Hepatocyte (in vitro differentiated cells): Measurements from ENCODE around the gene CSF1R. TPM values are rescaled to one million over a fixed set of nuclear protein-coding genes. Genes with fewer than 3 reads are reported as not detected.

Experiments used
- DNase-seq: peaks from one replicate; pipeline ENCODE4 v3.0.0-alpha.2; 2016; ENCODE audit warnings: low spot score
- H2AFZ ChIP-seq: fragments of 200-600 bp; sonication (generic); 2 replicates; pipeline ENCODE4 v1.6.0; 2016; ENCODE audit warnings: antibody characterized with exemption, mild to moderate bottlenecking
- H3K27ac ChIP-seq: fragments of 200-600 bp; sonication (generic); 2 replicates; pipeline ENCODE4 v1.5.1; 2016; ENCODE audit warnings: mild to moderate bottlenecking
- H3K27me3 ChIP-seq: fragments of 200-600 bp; sonication (generic); 2 replicates; pipeline ENCODE4 v1.6.1; 2016
- H3K36me3 ChIP-seq: fragments of 200-600 bp; sonication (generic); replicated peaks from 2 replicates; pipeline ENCODE4 v1.5.1; 2016; ENCODE audit warnings: low read depth; ENCODE audit not compliant: insufficient read depth
- H3K4me1 ChIP-seq: fragments of 200-600 bp; sonication (generic); 2 replicates; pipeline ENCODE4 v1.5.1; 2016; ENCODE audit warnings: mild to moderate bottlenecking, moderate library complexity; ENCODE audit not compliant: insufficient read depth
- H3K4me2 ChIP-seq: fragments of 200-600 bp; sonication (generic); 2 replicates; pipeline ENCODE4 v1.6.0; 2016
- H3K4me3 ChIP-seq: fragments of 200-600 bp; sonication (generic); 2 replicates; pipeline ENCODE4 v1.5.1; 2016; ENCODE audit warnings: mild to moderate bottlenecking
- H3K79me2 ChIP-seq: fragments of 200-600 bp; sonication (generic); 2 replicates; pipeline ENCODE4 v1.6.0; 2017; ENCODE audit warnings: mild to moderate bottlenecking
- H3K9me2 ChIP-seq: fragments of 200-600 bp; sonication (generic); replicated peaks from 2 replicates; pipeline ENCODE4 v1.6.0; 2017; ENCODE audit warnings: mild to moderate bottlenecking; ENCODE audit not compliant: insufficient read depth
- H3K9me3 ChIP-seq: fragments of 200-600 bp; sonication (generic); 2 replicates; pipeline ENCODE4 v1.5.1; 2016; ENCODE audit warnings: low read depth, mild to moderate bottlenecking
- H4K20me1 ChIP-seq: fragments of 200-600 bp; sonication (generic); 2 replicates; pipeline ENCODE4 v1.6.0; 2016; ENCODE audit warnings: mild to moderate bottlenecking; ENCODE audit not compliant: insufficient read depth, poor library complexity, severe bottlenecking
- EZH2 ChIP-seq: fragments of 200-600 bp; sonication (generic); IDR thresholded peaks from 2 replicates; pipeline ENCODE4 v1.6.1; 2016; ENCODE audit warnings: antibody characterized with exemption, mild to moderate bottlenecking, borderline replicate concordance
- EZH2phosphoT487 ChIP-seq: fragments of 200-600 bp; sonication (generic); IDR thresholded peaks from one replicate; pipeline ENCODE4 v1.6.1; 2018; ENCODE audit warnings: antibody characterized with exemption, mild to moderate bottlenecking, low read depth, moderate library complexity; ENCODE audit not compliant: unreplicated experiment, severe bottlenecking
- WGBS: methylation state at CpG from one replicate; pipeline ENCODE4 v1.1.6; 2016; ENCODE audit warnings: low lambda C conversion rate; ENCODE audit errors: missing lambda C conversion rate; 5-methylcytosine and 5-hydroxymethylcytosine counted together
- polyA plus RNA-seq: library from polyadenylated mRNA; unstranded; fragments of >200 nt; fragmentation: Nextera tagmentation; extraction: Ambion mirVana; gene quantifications from 2 replicates; pipeline ENCODE4 v1.2.1, GENCODE V29; 2016
- total RNA-seq: library from RNA; depleted of rRNA; stranded (reverse); fragments of >200 nt; gene quantifications from 2 replicates; pipeline ENCODE4 v1.2.3, GENCODE V29; 2014
- TF ChIP-seq, protein P1 (sequence below): fragments of 200-600 bp; sonication (generic); IDR thresholded peaks from 2 replicates; pipeline ENCODE4 v1.5.1; 2016; ENCODE audit warnings: antibody characterized with exemption, mild to moderate bottlenecking; ENCODE audit not compliant: poor library complexity

The CSF1R gene
- total and polyA plus RNA-seq, 2 experiments from 2014 or later = 3.6 to 4.7 TPM

GRCh38 chr5:150126921-150127265, 40.5 kb upstream of the CSF1R start:
- 94% methylated on average over 6 of the region's 6 CpGs for WGBS
- no peaks in the 10 kb centered on the region for H3K9me3 ChIP-seq
- no peaks in the 10 kb centered on the region for H3K79me2 ChIP-seq
- H3K4me1 ChIP-seq = peaks cover 8% of the 10 kb centered on the region
- H2AFZ ChIP-seq = no peak overlapping the region
- H4K20me1 ChIP-seq = no peaks in the 10 kb centered on the region
- no peak overlapping the region for H3K27ac ChIP-seq
- H3K4me2 ChIP-seq = no peak overlapping the region
- no peaks in the 10 kb centered on the region for H3K27me3 ChIP-seq
- no peak overlapping the region for H3K4me3 ChIP-seq
- no peaks in the 10 kb centered on the region for H3K36me3 ChIP-seq
- TF ChIP-seq, protein P1, sequence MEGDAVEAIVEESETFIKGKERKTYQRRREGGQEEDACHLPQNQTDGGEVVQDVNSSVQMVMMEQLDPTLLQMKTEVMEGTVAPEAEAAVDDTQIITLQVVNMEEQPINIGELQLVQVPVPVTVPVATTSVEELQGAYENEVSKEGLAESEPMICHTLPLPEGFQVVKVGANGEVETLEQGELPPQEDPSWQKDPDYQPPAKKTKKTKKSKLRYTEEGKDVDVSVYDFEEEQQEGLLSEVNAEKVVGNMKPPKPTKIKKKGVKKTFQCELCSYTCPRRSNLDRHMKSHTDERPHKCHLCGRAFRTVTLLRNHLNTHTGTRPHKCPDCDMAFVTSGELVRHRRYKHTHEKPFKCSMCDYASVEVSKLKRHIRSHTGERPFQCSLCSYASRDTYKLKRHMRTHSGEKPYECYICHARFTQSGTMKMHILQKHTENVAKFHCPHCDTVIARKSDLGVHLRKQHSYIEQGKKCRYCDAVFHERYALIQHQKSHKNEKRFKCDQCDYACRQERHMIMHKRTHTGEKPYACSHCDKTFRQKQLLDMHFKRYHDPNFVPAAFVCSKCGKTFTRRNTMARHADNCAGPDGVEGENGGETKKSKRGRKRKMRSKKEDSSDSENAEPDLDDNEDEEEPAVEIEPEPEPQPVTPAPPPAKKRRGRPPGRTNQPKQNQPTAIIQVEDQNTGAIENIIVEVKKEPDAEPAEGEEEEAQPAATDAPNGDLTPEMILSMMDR = no peak
- TF ChIP-seq EZH2 = no peak
- TF ChIP-seq EZH2phosphoT487 = no peak
- no peak for DNase-seq
- no peaks in the 10 kb centered on the region for H3K9me2 ChIP-seq

DNA sequence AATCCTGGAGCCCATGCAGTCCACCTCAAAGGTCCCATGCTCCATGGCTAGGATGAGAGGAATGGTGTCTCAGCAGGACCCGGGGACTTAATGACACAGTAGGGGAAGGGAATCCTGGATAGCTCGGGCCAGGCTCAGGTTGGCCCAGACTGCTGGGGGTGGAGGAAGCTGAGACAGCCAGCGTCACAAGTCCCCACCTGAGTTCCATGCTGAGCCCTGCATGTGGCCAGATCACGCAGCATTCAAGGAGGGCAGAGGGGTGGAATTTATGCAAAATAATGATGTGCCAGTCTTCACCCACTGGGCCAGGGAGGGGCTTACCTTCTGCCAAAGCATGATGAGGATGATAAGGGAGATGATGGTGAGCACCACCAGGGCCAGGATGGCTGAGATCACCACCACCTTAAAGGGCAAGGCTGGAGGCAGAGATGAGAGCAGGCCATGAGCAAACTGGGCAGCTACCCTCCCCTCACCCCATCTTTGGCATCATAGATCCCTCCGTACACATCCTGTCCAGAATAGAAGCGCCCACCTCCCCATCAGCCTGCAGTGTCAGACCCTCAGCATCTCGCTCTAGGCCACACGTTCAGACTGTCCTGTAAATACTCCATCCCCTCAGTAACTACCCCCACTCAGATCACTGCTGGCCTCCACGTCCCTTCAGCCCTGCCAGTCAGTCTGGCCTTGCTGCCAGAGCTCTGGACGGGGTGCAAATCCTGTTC, 40.0 kb upstream of the CSF1R start:
- H4K20me1 ChIP-seq = no peaks in the 10 kb centered on the region
- H3K9me2 ChIP-seq = no peaks in the 10 kb centered on the region
- peaks cover 9% of the 10 kb centered on the region for H3K4me1 ChIP-seq
- H3K9me3 ChIP-seq = no peaks in the 10 kb centered on the region
- no peaks in the 10 kb centered on the region for H3K27me3 ChIP-seq
- no peak overlapping the region for H3K4me2 ChIP-seq
- WGBS = 92% methylated on average over 10 of the region's 10 CpGs
- H3K79me2 ChIP-seq = no peaks in the 10 kb centered on the region
- TF ChIP-seq EZH2 (no peak), EZH2phosphoT487 (no peak)
- TF ChIP-seq, protein P1 = no peak
- no peak overlapping the region for H3K27ac ChIP-seq
- no peaks in the 10 kb centered on the region for H3K36me3 ChIP-seq
- no peak overlapping the region for H3K4me3 ChIP-seq
- DNase-seq = no peak
- no peak overlapping the region for H2AFZ ChIP-seq

DNA sequence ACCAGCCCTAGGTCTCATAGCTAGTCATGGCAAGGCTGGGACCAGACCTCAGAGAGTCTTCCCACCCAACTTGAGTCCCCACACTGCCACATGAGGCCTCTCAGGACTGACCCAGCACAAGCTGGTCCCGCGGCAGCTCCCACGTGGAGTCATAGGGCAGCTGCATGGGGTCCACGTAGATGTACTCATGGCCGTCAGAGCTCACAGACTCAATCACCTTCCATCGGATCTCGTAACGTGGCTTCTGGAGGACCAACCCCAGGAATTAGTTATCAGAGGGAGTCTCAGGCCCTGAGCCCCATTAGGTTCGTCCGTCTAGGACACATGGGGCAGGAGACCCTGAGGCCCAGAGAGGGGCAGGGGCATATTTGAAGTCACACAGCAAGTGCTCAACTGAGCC, 39.0 kb upstream of the CSF1R start:
- no peaks in the 10 kb centered on the region for H3K9me2 ChIP-seq
- no peak for DNase-seq
- H3K27me3 ChIP-seq = no peaks in the 10 kb centered on the region
- no peak for TF ChIP-seq EZH2
- no peak for TF ChIP-seq EZH2phosphoT487
- TF ChIP-seq, protein P1 = no peak
- WGBS = 92% methylated on average over 10 of the region's 10 CpGs
- no peaks in the 10 kb centered on the region for H3K9me3 ChIP-seq
- peaks cover 7% of the 10 kb centered on the region for H3K4me1 ChIP-seq
- no peak overlapping the region for H3K4me2 ChIP-seq
- H3K79me2 ChIP-seq = no peaks in the 10 kb centered on the region
- H3K36me3 ChIP-seq = no peaks in the 10 kb centered on the region
- H3K4me3 ChIP-seq = no peak overlapping the region
- H3K27ac ChIP-seq = no peak overlapping the region
- H4K20me1 ChIP-seq = no peaks in the 10 kb centered on the region
- H2AFZ ChIP-seq = no peak overlapping the region
